ENCODE results near the gene CDCA5.

Gene CDCA5

DNA sequence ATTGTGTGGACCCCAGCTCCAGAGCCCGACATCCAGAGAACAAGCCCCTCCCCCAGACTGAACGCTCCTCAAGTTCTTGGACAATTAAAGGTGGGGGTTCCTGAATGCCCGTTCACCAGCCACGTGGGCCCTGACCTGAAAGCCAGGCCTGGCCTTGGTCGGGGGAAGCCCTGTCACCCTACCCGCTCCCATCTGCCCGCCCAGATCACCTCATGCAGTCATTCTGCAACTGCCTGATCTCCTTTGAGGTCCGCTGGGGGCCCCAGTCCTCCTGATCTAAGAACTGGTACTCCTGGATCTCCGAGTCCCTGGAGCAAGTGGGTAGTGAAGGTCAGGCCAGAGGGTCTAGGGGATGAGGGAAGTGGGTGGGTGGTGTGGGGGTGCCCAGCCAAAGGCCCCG is 16.4 kb downstream of the CDCA5 start:
- DNase-seq: no peak

DNA sequence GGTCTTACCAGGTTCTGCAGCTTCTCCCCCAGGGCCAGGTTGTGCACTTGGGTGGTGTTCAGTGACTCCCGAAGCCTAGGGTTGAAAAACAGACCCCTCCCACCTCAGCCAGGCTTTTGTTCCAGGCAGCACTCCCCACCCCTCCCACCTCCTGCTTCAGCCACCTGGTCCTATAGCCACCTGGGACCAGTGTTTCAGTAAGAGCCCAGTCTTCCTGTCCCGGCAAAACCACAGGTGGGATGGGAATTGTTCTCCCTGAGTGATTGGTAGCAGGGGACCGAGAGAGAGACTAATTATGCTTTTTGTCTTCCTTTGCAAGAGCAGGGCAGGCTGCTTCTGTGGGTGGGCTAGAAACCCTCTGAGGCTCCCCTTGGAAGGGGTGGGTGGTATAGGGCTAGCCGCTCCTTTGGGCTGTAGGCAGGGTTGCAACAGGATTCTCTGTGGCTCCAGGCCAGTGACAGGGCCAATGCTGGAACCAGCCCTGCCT is 17.0 kb downstream of the CDCA5 start:
- no peak for DNase-seq

DNA sequence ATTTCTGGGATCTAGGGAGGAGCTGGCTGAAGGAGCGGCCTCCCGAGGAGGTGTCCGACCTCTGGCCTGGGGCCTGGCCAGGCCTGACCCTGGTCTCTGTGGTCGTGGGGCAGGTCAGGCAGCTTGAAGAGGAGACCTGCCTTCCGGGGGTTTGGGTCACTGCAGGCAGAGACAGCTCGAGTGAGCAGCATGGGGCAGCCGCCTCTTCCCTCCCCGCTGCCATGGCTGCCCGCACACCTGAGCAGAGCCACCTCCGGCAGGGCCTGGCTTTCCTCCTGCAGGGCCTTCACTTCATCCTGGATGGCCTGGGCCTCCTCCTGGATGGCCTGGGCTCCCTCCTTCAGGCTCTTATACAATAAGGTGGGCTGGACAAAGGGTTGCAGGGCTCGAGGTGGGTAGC is 17.5 kb downstream of the CDCA5 start:
- DNase-seq: no peak

DNA sequence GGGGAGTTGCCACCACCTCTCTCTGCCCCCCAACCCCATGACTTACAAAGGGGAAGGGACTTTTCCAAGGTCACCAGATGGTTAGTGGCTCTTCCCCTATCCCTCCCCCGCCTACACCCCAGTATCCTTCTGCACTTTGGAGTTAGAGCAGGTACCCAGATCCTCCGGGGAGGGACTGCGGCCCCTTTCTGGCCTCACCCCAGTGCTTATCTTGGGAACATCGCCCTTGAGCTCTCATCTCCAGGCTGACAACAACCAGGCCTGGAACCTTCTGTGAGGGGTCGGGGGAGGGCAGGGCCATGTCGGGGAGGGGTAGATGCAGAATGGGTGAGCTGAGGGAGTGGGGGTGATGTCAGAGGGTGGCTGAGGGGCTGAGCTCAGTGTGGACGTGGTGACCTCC is 18.0 kb downstream of the CDCA5 start:
- DNase-seq: no peak

DNA sequence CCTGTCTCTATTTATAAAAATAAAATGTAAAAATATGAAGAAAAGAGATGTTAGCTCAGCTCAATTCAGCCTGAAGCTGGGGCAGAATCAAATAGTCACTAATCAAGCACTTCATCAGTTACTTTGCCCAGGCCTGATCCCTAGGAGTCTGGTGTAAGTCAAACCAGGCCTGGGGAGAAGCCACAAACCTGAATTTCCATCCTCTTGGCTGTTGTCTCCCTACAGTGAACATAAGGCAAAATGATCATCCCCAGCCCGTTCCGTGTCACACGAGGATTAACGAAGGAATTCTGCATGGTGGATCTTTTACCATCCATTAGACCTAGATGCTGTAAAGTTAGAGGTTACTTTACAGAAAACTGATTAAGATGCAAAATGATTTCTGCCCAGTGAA is 19.0 kb downstream of the CDCA5 start:
- no peak for DNase-seq

DNA sequence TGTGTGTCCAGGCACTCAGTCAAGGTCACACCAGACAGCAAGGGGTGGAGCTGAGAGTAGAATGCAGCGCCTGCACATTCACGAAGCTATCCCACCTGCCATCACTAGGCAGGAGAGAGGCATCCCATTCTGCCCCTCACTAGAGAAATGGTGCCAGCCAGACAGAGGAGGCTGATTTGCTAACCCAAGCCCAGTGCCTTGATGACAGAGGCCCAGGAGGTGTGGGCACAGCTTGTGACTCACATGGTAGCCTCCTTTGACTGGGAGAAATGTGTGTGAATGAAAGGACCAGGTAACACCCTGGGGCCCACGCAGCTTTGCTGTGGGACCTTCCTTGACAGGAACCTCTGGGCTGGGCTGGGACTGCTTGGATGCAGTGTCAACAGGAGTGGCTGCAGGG is 20.3 kb downstream of the CDCA5 start:
- no peak for DNase-seq

DNA sequence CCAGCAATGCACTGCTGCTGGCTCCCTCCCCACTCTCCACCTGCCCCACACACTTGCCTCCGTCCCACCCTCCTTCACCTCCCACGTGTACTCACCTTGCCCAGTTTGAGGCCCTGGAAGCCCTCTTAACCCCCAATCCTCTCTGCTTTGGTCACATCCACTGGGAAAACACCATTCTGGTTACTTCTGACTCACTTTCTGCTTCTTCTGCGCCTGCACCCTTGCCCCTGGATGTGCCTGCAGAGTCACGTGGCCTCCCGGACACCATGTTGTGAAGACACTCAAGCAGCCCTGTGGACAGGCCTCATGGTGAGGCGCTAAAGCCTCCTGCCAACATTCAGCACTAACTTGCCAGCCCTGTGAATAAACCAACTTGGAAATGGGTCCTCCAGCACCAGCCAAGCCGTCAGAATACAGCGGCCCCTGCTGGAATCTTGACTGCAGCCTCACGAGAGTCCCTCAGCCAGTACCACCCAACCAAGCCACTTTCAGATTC is 22.9 kb downstream of the CDCA5 start:
- DNase-seq: peak; percentile 16

DNA sequence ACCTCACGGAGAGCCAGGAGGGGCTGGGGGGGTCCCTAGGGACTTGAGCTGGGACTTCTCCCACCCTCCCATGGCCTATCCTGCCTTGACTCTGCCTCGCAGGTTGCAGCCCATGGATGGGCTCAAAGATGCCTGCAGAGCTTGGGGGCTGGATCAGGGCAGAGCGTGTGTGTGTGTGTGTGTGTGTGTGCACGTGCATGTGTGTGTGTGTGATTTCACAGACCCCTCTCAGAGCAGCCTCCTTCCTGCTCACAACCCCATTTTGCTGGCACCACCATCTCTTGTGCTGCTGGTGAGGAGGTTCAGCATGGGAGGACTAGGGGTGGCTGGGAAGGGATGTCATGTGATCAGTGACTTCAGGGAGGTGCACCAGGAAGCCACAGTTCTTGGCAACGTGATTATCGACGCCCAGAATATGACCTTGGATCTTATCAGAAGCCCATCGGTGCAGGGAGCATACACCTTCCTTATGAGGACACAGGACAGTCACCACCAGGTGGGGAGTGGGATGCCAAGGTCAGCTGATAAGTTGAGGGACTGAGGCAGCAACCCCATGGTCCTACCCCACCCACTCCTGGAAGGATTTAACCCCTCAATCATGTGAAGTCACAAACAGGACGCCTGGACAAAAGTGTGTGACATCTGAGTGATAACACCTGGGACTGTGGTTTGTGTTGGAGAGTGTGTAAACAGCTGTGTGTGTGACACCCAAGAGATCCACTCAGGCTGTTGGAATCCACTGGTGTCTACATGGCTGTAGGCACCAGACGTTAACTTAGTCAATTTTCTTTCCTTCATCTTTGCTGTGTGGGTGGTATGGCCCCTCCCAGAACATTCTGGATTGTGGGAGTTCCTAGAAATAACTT is 23.6 kb downstream of the CDCA5 start:
- no peak for DNase-seq

DNA sequence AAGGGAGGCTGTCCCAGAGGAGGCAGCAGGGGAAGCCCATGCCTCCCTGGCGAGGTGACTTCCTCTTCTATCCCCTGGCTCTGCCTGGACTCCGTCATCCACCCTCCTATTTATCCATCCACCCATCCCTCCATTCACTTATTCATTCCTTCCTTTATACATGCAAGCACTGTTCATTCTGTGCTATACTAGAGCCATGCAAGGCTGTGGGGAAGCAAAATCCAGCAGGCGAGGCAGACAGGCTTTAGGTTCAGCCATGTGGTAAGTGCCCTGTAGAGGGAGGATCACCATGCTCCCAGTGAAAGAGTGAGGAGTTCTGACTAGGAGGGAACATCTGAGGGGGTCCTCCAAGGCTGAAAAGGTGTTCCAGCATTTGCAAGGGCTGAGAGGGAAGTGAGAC is 24.3 kb downstream of the CDCA5 start:
- no peak for DNase-seq

DNA sequence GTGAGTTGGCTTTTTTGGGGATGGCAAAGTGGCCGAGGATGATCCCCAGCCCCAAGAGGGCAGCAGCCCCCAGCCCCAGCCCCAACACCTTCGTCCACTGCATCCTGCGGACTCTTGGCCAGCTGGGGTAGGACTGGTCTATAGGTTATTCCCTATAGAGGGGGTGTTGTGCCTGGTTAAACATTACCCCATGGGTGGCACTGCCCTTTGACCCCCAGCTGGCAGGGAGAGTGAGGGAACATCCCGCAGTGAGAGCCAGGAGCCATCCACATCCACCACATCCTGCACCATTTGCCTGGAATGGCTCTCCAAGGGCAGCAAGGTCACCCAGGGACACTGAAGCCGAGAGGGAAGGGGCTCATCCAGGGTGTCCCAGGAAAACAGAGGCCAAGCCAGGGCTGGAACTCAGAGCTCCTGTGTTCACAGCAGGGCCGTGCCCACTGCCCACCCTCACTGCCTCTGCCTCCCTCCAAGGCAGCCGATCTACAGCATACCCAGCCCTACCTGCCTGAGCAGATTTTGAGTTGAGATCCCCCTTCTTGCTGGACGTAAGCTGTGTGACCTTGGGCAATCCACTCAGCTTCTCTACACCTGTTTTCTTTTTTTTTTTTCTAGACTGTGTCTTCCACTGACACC is 25.3 kb downstream of the CDCA5 start, which contains the start of gene NAALADL1:
NAALADL1 (minus strand) TSS at position 135 of the 636 bp plus-strand sequence; CDS start at position 103, 32 bp downstream.
- DNase-seq: no peak

DNA sequence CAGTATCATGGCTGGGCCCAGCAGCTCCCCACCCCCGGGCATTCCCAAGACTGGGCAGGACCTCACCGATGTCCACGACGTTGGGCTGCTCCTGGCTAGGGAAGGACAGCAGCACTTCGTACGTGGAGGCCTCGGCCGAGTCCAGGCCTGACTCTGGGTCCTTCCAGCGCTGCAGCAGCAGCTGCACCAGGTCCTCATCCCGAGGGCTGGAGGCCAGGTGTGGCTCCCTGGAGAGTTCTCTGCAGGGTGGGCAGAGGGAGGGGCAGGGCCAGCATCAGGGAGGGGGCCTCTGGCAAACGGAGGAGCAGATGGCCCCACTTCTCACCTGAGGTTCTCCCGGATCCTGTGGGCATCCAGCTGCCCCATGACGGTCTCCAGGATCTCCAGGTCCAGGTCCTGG is 25.8 kb downstream of the CDCA5 start:
- DNase-seq: no peak

DNA sequence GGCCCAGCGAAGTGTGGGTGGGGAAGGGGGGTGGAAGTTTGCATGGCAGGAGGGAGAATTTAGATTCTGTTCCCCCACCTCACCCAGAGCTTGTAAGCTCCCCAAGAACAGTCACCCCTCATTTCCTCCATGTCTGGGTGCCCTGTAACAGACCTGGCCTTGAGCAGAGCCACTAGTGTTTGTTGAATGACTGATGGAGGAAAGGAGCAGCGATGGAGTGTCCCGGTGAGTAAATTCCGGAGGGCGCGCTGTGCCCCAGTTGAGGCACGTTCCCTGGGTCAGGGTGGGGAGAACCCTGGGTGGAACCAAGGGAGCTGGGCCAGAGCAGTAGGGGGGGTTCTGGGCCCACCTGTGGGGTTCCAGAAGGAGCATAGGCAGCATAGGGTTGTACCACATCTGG is 26.3 kb downstream of the CDCA5 start:
- no peak for DNase-seq

DNA sequence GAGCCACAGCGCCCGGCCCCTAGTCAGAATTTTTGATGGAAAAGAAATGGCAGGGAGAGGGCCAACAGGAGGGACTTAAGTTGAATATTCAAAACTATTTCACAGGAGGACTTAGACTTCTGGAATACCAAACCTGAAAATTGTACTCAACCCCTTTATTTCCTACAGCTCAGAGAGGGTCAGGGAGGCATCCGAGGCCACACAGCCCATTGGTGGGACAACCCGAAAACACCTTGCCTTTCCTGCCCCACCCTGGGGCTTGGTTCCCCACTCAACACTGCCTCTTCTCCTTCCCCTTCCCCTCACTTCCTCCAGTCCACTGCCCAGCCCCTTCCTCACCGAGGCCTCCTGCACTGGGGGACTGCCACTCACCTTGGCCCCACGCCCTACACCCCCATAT is 26.8 kb downstream of the CDCA5 start:
- DNase-seq: no peak

DNA sequence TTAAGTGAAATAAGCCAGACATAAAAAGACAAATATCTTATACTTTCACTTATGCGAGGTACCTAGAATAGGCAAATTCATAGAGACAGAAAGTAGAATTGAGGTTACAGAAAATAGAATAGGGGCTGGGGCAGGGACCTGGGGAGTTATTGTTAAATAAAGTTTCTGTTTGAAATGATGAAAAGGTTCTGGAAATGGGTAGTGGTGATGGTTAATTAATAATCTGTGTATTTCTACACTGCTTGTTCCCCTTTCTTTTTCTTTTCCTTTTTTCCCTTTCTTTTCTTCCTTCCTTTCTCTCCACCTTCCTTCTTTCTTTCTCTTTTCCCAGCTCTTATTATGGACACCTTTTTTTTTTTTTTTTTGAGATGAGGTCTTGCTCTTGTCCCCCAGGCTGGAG is 28.3 kb downstream of the CDCA5 start:
- DNase-seq: no peak

DNA sequence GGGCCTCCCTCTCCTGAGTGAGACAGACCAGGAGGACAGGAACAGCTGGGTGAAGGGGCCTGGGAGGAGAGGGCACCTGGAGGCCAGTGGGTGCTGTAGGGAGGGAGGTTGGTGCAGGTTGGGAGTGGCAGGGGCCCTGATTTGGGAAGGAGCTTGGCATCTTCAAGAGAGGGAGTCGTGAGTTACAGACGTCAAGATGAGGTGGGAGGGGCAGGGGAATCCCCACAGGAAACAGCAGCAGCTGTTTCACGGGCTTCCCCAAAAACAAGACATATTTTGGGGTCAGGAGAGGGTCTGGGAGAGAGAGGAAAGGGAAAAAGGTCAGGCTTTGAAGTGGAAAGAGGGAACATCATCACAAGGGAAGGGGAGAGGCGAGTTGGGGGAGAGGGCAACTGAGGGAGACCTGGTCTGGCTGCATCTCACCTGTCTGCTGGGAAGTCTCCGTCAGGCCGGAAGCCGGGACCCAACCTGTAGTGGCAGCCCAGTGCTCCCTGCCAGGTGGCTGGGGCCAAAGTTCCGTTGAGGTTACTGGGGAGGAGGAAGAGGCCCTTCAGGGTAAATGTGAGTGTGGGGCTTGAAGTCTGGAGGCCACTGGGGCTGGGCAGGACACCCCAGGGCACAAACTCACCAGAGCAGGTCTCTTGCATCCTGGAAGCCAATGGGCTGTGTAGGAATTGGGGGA is 29.9 kb downstream of the CDCA5 start:
- no peak for DNase-seq

DNA sequence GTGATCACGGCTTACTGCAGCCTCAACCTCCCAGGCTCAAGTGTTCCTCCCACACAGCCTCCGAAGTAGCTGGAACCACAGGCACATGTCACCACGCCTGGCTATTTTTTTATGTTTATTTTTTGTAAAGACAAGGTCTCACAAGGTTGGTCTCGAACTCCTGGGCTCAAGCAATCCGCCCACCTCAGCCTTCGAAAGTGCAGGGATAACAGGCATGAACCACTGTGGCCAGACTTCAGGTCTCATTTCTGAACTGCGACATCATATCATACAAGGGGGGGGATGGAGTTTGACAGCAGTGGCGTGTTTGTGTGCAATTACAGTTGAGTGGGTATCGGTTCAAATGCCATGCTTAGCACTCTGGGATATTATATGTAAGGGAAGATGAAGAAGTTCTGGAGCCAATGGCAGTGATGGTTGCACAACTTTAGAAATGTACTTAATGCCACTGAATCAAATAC is 32.4 kb downstream of the CDCA5 start:
- no peak for DNase-seq

DNA sequence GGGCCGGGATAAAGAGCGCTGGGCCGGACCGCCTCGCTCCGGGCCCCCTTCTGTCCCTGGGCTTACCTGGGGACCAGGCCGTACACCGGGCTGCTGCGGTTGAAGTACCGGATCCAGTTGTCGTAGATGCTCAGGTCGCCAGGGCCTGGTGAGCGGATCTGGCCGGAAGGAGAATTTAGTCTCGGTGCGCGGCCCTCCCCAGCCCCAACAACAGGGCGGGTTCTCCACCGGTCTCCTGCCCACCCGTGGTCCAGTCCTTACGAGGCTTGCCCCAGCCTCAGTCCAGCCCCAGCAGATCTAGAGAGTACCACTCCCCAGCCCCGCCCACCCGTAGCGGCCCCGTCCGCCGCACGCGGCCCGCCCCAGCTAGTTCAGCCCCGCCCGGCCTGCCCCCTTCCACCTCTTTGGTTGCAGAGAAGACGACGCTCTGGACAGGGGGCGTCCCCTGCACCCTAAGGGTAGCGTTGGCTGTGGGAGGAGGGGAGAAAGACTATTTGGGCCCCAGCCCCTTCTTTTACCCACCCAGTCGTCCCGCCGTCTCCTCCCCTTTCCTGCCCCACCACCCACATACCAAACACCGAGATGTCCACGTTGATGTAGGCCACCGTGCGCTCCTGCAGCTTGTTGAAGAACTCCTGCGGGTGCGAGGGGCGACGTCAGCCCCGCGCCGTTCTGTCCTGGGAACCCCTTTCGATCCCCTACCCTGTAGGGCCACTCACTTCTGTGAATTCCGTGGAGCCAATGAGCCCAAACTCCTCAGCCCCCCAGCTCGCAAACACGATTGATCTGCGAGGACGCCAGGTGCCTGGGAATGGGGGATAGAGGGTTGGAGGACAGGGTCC is 36.0 kb downstream of the CDCA5 start:
- DNase-seq: no peak

DNA sequence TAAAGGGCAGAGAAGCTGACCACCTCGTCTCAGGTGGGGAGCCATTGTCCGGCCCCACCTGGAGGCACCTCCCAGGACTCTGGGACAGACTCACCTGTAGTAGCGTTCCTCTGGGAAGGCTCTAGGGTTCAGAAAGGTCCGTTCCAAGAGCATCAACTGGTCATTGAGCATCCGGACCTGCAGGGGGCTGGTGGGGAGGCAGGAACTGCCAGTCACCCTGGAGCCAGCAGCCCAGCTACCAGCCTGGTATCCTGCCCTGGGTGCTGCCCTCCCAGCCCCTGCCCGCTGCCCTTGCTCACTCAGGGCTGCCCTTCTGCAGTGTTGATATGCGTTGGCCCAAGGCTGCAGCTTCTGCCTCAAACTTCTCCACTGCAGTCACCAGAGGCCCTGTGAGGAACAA is 38.1 kb downstream of the CDCA5 start:
- DNase-seq: no peak

DNA sequence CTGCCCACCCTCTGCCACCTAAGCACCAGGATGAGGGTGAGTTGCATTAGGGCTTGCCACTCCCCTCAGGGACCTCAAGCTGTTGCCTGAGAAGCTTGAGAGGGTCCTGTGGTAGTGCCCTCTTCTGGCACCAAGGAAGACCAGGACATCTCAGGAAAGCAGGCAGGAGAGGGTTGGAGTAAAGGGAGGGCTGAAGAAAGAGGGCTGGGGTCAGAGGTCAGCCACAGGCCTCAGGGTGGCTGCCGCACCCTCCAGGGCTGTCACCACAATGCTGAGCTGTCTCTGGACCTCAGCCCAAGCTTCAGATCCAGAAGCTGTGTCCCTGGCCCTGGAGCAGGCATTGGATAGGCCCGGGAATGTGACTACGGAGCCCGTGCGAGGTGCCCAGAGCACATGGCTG is 38.8 kb downstream of the CDCA5 start:
- DNase-seq: no peak

DNA sequence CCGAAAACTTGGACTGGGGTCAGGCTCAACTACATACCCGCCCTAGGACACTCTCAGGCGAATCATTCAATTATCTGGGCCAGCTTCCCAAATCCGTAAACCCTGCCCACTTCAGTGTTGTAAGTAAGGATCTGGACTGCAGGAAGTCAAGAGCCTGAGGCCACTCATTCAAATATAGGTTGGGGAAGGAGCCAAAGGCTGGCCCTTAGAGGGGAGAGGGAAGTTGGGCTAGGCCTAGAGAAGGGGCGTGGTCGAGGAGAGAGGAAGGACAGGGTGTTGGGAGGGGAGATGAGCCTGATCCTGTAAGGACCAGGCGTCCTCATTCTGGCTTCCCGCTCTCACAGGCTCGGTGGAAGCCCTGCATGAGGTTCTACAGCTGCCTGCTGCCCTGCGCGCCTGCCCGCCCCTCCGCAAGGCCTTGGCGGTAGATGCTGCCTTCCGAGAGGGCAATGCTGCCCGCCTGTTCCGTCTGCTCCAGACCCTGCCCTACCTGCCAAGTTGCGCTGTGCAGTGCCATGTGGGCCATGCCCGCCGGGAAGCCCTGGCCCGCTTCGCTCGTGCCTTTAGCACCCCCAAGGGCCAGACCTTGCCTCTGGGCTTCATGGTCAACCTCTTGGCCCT is 39.8 kb downstream of the CDCA5 start:
- DNase-seq: peak; percentile 65

DNA sequence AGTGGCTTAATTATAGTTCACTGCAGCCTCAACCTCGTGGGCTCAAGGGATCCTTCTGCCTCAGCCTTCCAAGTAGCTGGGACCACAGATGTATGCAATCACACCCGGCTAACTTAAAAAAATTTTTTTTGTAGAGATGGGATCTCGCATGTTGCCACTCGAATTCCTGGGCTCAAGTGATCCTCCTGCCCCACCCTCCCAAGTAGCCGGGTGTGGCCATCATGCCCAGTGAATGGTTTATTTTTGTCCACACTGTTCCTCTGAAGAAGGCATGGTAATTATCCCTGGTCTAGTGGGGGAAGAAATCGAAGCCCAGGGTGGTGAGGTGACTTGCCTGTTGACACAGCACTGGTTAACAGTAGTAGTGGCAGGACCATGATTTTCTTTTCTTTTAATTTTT is 40.9 kb downstream of the CDCA5 start:
- no peak for DNase-seq
